Activated CD4-positive, alpha-beta T cell treated with anti-CD3 and anti-CD28 coated beads, Interleukin-2, amount 10 ng/mL, durations not matched to agents 24 days and 14 days (primary cell): ENCODE results near the gene NPNT. TPM values are rescaled to one million over a fixed set of nuclear protein-coding genes. Genes with fewer than 3 reads are reported as not detected.

Experiments
- DNase-seq: peaks from one replicate; pipeline ENCODE4 v3.0.0; 2022
- H3K27ac Mint-ChIP-seq: one replicate; pipeline ENCODE4 v1.8.0; 2022; ENCODE audit warnings: mild to moderate bottlenecking, mixed read lengths
- H3K27me3 Mint-ChIP-seq: one replicate; pipeline ENCODE4 v1.8.0; 2022; ENCODE audit warnings: mixed read lengths
- H3K36me3 Mint-ChIP-seq: one replicate; pipeline ENCODE4 v1.8.0; 2022; ENCODE audit warnings: low read depth, mild to moderate bottlenecking, mixed read lengths
- H3K4me1 Mint-ChIP-seq: one replicate; pipeline ENCODE4 v1.8.0; 2021; ENCODE audit warnings: mixed read lengths
- H3K4me3 Mint-ChIP-seq: one replicate; pipeline ENCODE4 v1.8.0; 2022; ENCODE audit warnings: mild to moderate bottlenecking, moderate library complexity, mixed read lengths
- H3K9me3 Mint-ChIP-seq: one replicate; pipeline ENCODE4 v1.8.0; 2021; ENCODE audit warnings: mixed read lengths
- intact Hi-C: fragments of 100-400 bp; cut with micrococcal nuclease; formaldehyde crosslinking; loops from one replicate; pipeline ENCODE4 v1.15.1; 2023
- total RNA-seq: library from RNA; stranded (reverse); gene quantifications from 2 replicates; pipeline ENCODE4 v1.2.3, GENCODE V29; 2022

NPNT gene
- total RNA-seq, 1 donor from 2014 or later = not detected

- no peaks in the 10 kb centered on the region for H3K36me3 Mint-ChIP-seq
- no peak overlapping the region for H3K27ac Mint-ChIP-seq
- intact Hi-C loops = no loop called here
- no peak for DNase-seq
- no peaks in the 10 kb centered on the region for H3K4me1 Mint-ChIP-seq
- no peaks in the 10 kb centered on the region for H3K9me3 Mint-ChIP-seq
- H3K4me3 Mint-ChIP-seq = no peak overlapping the region
- peaks cover 1% of the 10 kb centered on the region for H3K27me3 Mint-ChIP-seq
These were observed 42.5 kb downstream of the NPNT start for GRCh38 chr4:105937759-105938158.

DNA sequence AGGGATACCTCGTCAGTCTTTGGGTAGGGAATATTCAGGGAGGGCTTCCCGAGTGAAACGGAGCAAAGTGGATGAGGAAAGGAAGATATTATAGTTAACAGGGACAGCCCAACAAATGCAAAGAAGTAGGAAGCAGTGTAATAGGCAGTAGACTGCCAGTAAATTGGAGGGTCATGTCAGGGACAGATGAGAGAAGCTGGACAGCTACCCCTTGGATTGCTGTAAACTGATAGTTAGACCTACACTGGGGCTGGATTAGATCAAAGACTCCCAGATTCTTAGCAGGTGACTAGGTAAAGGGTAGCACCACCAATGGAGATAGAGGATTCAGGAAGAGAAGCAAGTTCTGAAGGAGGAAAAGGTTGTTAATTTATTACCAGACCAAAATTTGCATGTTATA is 48.0 kb downstream of the NPNT start:
- no peaks in the 10 kb centered on the region for H3K36me3 Mint-ChIP-seq
- DNase-seq = no peak
- peaks cover 3% of the 10 kb centered on the region for H3K9me3 Mint-ChIP-seq
- no peak overlapping the region for H3K4me3 Mint-ChIP-seq
- peaks cover 1% of the 10 kb centered on the region for H3K27me3 Mint-ChIP-seq
- intact Hi-C loops = no loop called here
- H3K27ac Mint-ChIP-seq = no peak overlapping the region
- H3K4me1 Mint-ChIP-seq = no peaks in the 10 kb centered on the region

DNA sequence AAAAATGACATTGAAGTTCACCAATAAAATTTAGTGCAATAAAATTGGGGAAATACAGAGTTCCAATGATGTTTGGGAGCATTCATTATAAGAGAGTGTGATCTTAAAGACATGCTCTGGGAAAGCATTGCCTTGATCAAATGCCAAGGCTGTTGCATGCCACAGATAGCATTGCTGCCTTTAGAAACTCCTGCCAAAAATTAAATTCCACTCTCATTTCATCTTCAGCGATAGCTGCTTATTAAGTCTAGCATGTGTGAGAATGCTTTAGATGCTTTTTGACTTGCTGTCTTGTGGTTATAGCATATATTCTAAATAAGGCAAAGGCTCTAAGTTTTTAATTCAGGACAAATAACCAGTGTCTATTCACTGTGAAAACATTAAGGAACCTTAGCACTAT is 49.3 kb downstream of the NPNT start:
- H3K27me3 Mint-ChIP-seq = peaks cover 1% of the 10 kb centered on the region
- no peaks in the 10 kb centered on the region for H3K4me1 Mint-ChIP-seq
- no peaks in the 10 kb centered on the region for H3K36me3 Mint-ChIP-seq
- no peak for DNase-seq
- peaks cover 3% of the 10 kb centered on the region for H3K9me3 Mint-ChIP-seq
- H3K4me3 Mint-ChIP-seq = no peak overlapping the region
- H3K27ac Mint-ChIP-seq = no peak overlapping the region
- intact Hi-C loops = no loop called here

GRCh38 chr4:105946771-105947170 is 51.5 kb downstream of the NPNT start:
- Mint-ChIP-seq H3K9me3 (peaks cover 3% of the 10 kb centered on the region), H3K36me3 (no peaks in the 10 kb centered on the region), H3K27me3 (no peaks in the 10 kb centered on the region), H3K4me3 (no peak overlapping the region), H3K4me1 (no peaks in the 10 kb centered on the region), H3K27ac (no peak overlapping the region)
- intact Hi-C loops = no loop called here
- DNase-seq = no peak

GRCh38 chr4:105950701-105951100 is 55.4 kb downstream of the NPNT start:
- H3K4me1 Mint-ChIP-seq = no peaks in the 10 kb centered on the region
- H3K9me3 Mint-ChIP-seq = peaks cover 3% of the 10 kb centered on the region
- no peak overlapping the region for H3K4me3 Mint-ChIP-seq
- no peak overlapping the region for H3K27ac Mint-ChIP-seq
- no peaks in the 10 kb centered on the region for H3K27me3 Mint-ChIP-seq
- intact Hi-C loops = no loop called here
- no peak for DNase-seq
- no peaks in the 10 kb centered on the region for H3K36me3 Mint-ChIP-seq

DNA sequence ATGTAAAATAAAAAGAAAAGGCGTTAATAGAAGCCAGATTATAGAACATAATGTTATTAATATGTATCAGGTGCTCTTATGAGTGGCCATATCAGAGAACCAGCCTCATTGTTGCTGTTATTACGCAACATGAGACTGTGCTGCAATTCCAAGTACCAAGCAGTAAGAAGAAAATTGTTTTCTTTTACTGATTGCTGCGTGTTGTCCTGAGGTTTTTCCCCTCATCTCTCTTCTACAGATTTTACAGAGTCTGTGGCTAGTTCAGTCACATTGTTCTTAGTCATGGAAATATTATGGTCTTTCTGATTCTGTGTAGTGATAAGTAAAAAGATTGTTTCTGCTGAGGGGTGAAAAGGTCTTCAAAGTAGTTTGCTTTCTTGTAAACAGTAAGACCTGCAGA is 55.9 kb downstream of the NPNT start:
- H3K27me3 Mint-ChIP-seq = no peaks in the 10 kb centered on the region
- peaks cover 3% of the 10 kb centered on the region for H3K9me3 Mint-ChIP-seq
- DNase-seq = no peak
- H3K4me1 Mint-ChIP-seq = no peaks in the 10 kb centered on the region
- H3K36me3 Mint-ChIP-seq = no peaks in the 10 kb centered on the region
- no peak overlapping the region for H3K4me3 Mint-ChIP-seq
- H3K27ac Mint-ChIP-seq = no peak overlapping the region
- intact Hi-C loops = no loop called here

DNA sequence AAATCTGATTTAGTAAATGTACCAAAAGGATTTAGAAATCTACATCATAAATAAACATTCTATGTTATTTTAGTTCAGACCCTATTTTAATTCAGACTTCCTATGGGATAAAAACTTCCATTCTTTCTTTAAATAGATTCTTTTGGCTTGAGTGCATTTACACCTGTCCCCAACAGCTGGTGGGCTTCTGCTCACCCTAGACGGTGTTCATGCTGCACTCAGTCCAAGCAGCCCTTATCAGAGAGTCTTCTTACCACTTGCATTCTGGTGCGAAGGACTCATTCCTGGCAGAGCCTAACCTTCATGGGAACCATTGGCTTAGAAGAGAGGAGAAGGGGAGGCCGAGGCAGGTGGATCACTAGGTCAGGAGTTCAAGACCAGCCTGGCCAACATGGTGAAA is 57.3 kb downstream of the NPNT start:
- H3K9me3 Mint-ChIP-seq = no peaks in the 10 kb centered on the region
- H3K36me3 Mint-ChIP-seq = no peaks in the 10 kb centered on the region
- no peaks in the 10 kb centered on the region for H3K27me3 Mint-ChIP-seq
- no peak for DNase-seq
- no peak overlapping the region for H3K4me3 Mint-ChIP-seq
- no peaks in the 10 kb centered on the region for H3K4me1 Mint-ChIP-seq
- intact Hi-C loops = no loop called here
- H3K27ac Mint-ChIP-seq = no peak overlapping the region

- intact Hi-C loops = no loop called here
- no peaks in the 10 kb centered on the region for H3K27me3 Mint-ChIP-seq
- H3K9me3 Mint-ChIP-seq = no peaks in the 10 kb centered on the region
- H3K36me3 Mint-ChIP-seq = no peaks in the 10 kb centered on the region
- H3K4me1 Mint-ChIP-seq = no peaks in the 10 kb centered on the region
- no peak overlapping the region for H3K4me3 Mint-ChIP-seq
- no peak overlapping the region for H3K27ac Mint-ChIP-seq
- no peak for DNase-seq
These were observed 61.3 kb downstream of the NPNT start for GRCh38 chr4:105956569-105956968.

GRCh38 chr4:105957680-105958079 is 62.4 kb downstream of the NPNT start:
- H3K27ac Mint-ChIP-seq = no peak overlapping the region
- DNase-seq = no peak
- H3K9me3 Mint-ChIP-seq = no peaks in the 10 kb centered on the region
- no peaks in the 10 kb centered on the region for H3K27me3 Mint-ChIP-seq
- no peaks in the 10 kb centered on the region for H3K36me3 Mint-ChIP-seq
- H3K4me1 Mint-ChIP-seq = no peaks in the 10 kb centered on the region
- intact Hi-C loops = no loop called here
- H3K4me3 Mint-ChIP-seq = no peak overlapping the region

DNA sequence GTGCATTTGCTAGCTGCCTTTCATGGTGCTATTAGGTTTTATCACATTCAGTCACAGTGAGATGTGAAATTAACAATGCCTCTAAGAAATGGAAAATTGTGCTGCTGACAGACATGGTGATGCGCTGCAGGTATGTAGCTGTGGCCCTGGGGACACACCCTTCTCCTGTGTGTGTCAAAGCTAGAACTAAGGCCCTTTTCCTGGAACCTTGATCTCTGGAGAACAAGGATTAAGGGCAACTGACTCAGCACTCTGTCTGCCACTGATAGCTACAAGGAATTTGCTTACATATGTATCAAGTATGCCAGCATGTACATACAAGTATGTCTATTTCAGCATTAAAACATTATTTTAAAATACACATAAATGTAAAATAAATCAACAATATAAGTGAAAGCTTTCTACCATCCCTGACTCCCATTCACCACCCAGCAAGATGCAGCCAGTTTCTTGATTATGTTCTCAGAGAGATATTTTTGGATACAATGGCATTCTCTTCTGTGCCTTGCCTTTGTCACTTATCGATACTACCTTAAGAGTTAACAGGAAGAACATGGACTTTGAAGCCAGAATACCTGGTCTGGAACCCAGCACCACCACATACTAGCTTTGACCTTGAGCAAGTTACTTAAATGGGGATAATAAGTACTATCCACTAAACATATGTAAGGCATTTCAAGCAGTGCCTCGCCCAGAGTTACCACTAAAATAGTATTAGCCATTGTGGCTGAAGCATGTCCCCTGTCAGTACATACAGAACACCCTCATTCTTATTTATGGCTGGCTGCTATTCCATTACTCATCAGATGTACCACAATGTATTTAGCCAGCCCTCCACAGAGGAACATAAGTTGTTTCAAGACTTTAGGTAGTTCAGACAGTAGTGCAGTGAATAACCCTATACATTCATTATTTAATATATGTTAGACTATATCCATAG is 68.5 kb downstream of the NPNT start:
- DNase-seq = no peak
- H3K9me3 Mint-ChIP-seq = no peaks in the 10 kb centered on the region
- no peaks in the 10 kb centered on the region for H3K27me3 Mint-ChIP-seq
- intact Hi-C loops = no loop called here
- H3K4me3 Mint-ChIP-seq = no peak overlapping the region
- H3K27ac Mint-ChIP-seq = no peak overlapping the region
- no peaks in the 10 kb centered on the region for H3K36me3 Mint-ChIP-seq
- H3K4me1 Mint-ChIP-seq = no peaks in the 10 kb centered on the region

GRCh38 chr4:105965183-105965800 is 70.0 kb downstream of the NPNT start:
- intact Hi-C loops = no loop called here
- no peaks in the 10 kb centered on the region for H3K9me3 Mint-ChIP-seq

GRCh38 chr4:105966051-105966450 is 70.8 kb downstream of the NPNT start:
- Mint-ChIP-seq H3K4me3 (no peak overlapping the region), H3K27me3 (peaks cover 1% of the 10 kb centered on the region), H3K27ac (no peak overlapping the region), H3K4me1 (no peaks in the 10 kb centered on the region), H3K9me3 (no peaks in the 10 kb centered on the region), H3K36me3 (no peaks in the 10 kb centered on the region)
- no peak for DNase-seq
- intact Hi-C loops = no loop called here

More at GRCh38 chr4:105965183-105965800, 70.0 kb downstream of the NPNT start:
- Mint-ChIP-seq H3K4me1 (no peaks in the 10 kb centered on the region), H3K4me3 (no peak overlapping the region), H3K36me3 (no peaks in the 10 kb centered on the region), H3K27me3 (peaks cover under 1% of the 10 kb centered on the region), H3K27ac (no peak overlapping the region)
- DNase-seq = no peak

DNA sequence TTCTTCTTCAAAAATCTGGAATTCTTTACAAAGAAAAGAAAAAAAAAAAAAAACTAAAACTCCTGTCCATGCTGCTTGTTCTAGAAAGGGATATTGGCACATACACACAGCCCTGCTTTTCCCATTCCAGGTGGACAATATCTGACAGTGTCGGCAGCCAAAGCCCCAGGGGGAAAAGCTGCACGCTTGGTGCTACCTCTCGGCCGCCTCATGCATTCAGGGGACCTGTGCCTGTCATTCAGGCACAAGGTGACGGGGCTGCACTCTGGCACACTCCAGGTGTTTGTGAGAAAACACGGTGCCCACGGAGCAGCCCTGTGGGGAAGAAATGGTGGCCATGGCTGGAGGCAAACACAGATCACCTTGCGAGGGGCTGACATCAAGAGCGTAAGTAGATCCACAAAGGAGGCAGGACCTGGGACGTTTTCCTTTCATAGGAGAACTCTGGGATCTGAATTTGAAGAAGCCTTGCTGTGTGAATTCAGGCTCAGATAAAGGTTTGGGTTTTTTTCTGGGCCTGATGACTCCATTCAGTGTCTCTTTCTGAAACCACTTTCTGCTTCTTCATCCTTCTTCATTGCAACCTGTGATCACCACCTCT is 71.9 kb downstream of the NPNT start:
- Mint-ChIP-seq H3K4me1 (no peaks in the 10 kb centered on the region), H3K4me3 (no peak overlapping the region), H3K36me3 (no peaks in the 10 kb centered on the region), H3K27ac (no peak overlapping the region), H3K9me3 (no peaks in the 10 kb centered on the region), H3K27me3 (peaks cover 1% of the 10 kb centered on the region)
- intact Hi-C loops = no loop called here
- no peak for DNase-seq

DNA sequence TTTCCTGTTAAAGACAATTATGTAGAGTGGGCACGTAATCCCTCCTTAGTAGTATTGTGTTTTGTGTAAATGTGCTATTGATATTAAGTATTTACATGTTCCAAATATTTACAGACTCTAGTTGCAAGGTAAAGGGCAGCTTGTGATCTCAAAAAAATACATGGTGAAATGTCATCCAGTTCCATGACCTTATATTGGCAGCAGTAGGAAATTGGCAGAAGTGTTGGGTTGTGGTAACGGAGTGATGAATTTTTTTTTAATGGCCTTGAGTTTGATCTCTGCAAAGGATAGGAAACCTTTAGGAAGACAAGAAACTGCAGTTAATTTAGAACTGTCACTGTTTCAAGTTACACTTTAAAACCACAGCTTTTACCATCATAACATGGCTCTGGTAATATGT is 74.3 kb downstream of the NPNT start:
- no peaks in the 10 kb centered on the region for H3K9me3 Mint-ChIP-seq
- intact Hi-C loops = no loop called here
- H3K4me3 Mint-ChIP-seq = no peak overlapping the region
- no peak for DNase-seq
- H3K27me3 Mint-ChIP-seq = peaks cover 1% of the 10 kb centered on the region
- no peaks in the 10 kb centered on the region for H3K36me3 Mint-ChIP-seq
- H3K4me1 Mint-ChIP-seq = no peaks in the 10 kb centered on the region
- no peak overlapping the region for H3K27ac Mint-ChIP-seq
